ENCODE data around the gene CAMTA1. TPM values are rescaled to one million over a fixed set of nuclear protein-coding genes. Genes with fewer than 3 reads are reported as not detected.

The CAMTA1 gene
- polyA plus RNA-seq, 1 donor from 2014 or later = 162 TPM

GRCh38 chr1:7684861-7685635 lies 899.8 kb downstream of the CAMTA1 start:
- no peak overlapping the region for H3K9ac ChIP-seq (ENCODE audit: low read length)
- H3K36me3 ChIP-seq (ENCODE audit: insufficient read depth, low read length) = no peaks in the 10 kb centered on the region
- no peak overlapping the region for H3K4me2 ChIP-seq (ENCODE audit: low read length)
- H3K27ac ChIP-seq (ENCODE audit: low read length) = no peak overlapping the region
- H3K9me3 ChIP-seq (ENCODE audit: low read length) = no peaks in the 10 kb centered on the region
- no peak for TF ChIP-seq RAD21 (conservative IDR thresholded peaks at IDR 0.05)
- no peak for TF ChIP-seq CTCF (IDR thresholded peaks at IDR 0.05; ENCODE audit: poor library complexity, severe bottlenecking)
- TF ChIP-seq MXI1 (conservative IDR thresholded peaks at IDR 0.05; ENCODE audit: poor library complexity, severe bottlenecking) = no peak
- no peak for TF ChIP-seq SMC3 (conservative IDR thresholded peaks at IDR 0.05; ENCODE audit: poor library complexity)
- TF ChIP-seq REST (IDR thresholded peaks at IDR 0.05; ENCODE audit: borderline replicate concordance) = no peak
- no peak for TF ChIP-seq POLR2AphosphoS5 (IDR thresholded peaks at IDR 0.05)
- no peak for TF ChIP-seq TAF1 (IDR thresholded peaks at IDR 0.05; ENCODE audit: low read depth)
- TF ChIP-seq EZH2 (IDR thresholded peaks at IDR 0.05; ENCODE audit: borderline replicate concordance, insufficient read depth, low read length, poor library complexity, severe bottlenecking) = no peak
- TF ChIP-seq EP300 (conservative IDR thresholded peaks at IDR 0.05; ENCODE audit: poor library complexity, severe bottlenecking) = no peak
- no peaks in the 10 kb centered on the region for H4K20me1 ChIP-seq (ENCODE audit: insufficient read depth)
- H3K4me3 ChIP-seq (ENCODE audit: low read length) = no peak overlapping the region
- H2AFZ ChIP-seq (ENCODE audit: low read depth, low read length) = no peak overlapping the region
- H3K9me2 ChIP-seq (ENCODE audit: insufficient read depth, low read length) = no peaks in the 10 kb centered on the region
- H3K79me2 ChIP-seq (replicated peaks; ENCODE audit: insufficient read depth, low read length) = no peaks in the 10 kb centered on the region
- no peaks in the 10 kb centered on the region for H3F3A ChIP-seq (ENCODE audit: insufficient read depth, low read length, poor library complexity, severe bottlenecking)
- H3K27me3 ChIP-seq (ENCODE audit: insufficient read depth, low read depth, low read length) = no peaks in the 10 kb centered on the region

GRCh38 chr1:7686301-7686850 lies 901.1 kb downstream of the CAMTA1 start:
- Histone ChIP-seq H2AFZ (ENCODE audit: low read depth, low read length) (no peak overlapping the region), H3K9ac (ENCODE audit: low read length) (no peak overlapping the region), H3K9me2 (ENCODE audit: insufficient read depth, low read length) (no peaks in the 10 kb centered on the region), H4K20me1 (ENCODE audit: insufficient read depth) (no peaks in the 10 kb centered on the region), H3K9me3 (ENCODE audit: low read length) (no peaks in the 10 kb centered on the region), H3K4me3 (ENCODE audit: low read length) (no peak overlapping the region), H3K27me3 (ENCODE audit: insufficient read depth, low read depth, low read length) (no peaks in the 10 kb centered on the region), H3K27ac (ENCODE audit: low read length) (no peak overlapping the region), H3F3A (ENCODE audit: insufficient read depth, low read length, poor library complexity, severe bottlenecking) (no peaks in the 10 kb centered on the region), H3K79me2 (replicated peaks; ENCODE audit: insufficient read depth, low read length) (no peaks in the 10 kb centered on the region), H3K36me3 (ENCODE audit: insufficient read depth, low read length) (no peaks in the 10 kb centered on the region), H3K4me2 (ENCODE audit: low read length) (no peak overlapping the region)
- TF ChIP-seq CTCF (IDR thresholded peaks at IDR 0.05; ENCODE audit: poor library complexity, severe bottlenecking) = no peak
- TF ChIP-seq EZH2 (IDR thresholded peaks at IDR 0.05; ENCODE audit: borderline replicate concordance, insufficient read depth, low read length, poor library complexity, severe bottlenecking) = no peak
- TF ChIP-seq REST (IDR thresholded peaks at IDR 0.05; ENCODE audit: borderline replicate concordance) = no peak
- TF ChIP-seq SMC3 (conservative IDR thresholded peaks at IDR 0.05; ENCODE audit: poor library complexity) = no peak
- no peak for TF ChIP-seq EP300 (conservative IDR thresholded peaks at IDR 0.05; ENCODE audit: poor library complexity, severe bottlenecking)
- TF ChIP-seq POLR2AphosphoS5 (IDR thresholded peaks at IDR 0.05) = no peak
- no peak for TF ChIP-seq RAD21 (conservative IDR thresholded peaks at IDR 0.05)
- TF ChIP-seq MXI1 (conservative IDR thresholded peaks at IDR 0.05; ENCODE audit: poor library complexity, severe bottlenecking) = no peak
- no peak for TF ChIP-seq TAF1 (IDR thresholded peaks at IDR 0.05; ENCODE audit: low read depth)

Measured in neural cell (in vitro differentiated cells).